ENCODE results near the gene EFCAB6.

GRCh38 chr22:43542681-43543521, 269.2 kb downstream of the EFCAB6 start:
- TF ChIP-seq CTCF (IDR thresholded peaks at IDR 0.05), result no peak
- no peak for TF ChIP-seq POLR2A (IDR thresholded peaks at IDR 0.05)

Data from Peyer's patch (tissue), 4 donors.